SK-N-SH (cell line): ENCODE results near the gene CNTLN. TPM values are rescaled to one million over a fixed set of nuclear protein-coding genes. Genes with fewer than 3 reads are reported as not detected.
"Not testable (repeated sequence)": the region's sequence is repeated elsewhere in the genome, so short reads cannot be mapped to it uniquely, and the experiment has no call there.

Experiments
- CTCF ChIA-PET: fragments of 300-600, 350-600 bp; formaldehyde crosslinking; extraction: SDS; loops from one replicate; lab custom pipeline; 2021; lab: Yijun Ruan, JAX
- POLR2A ChIA-PET: fragments of 350-600 bp; sonication (Branson Sonifier 250); formaldehyde crosslinking; extraction: SDS; loops from one replicate; lab custom pipeline; 2020; ENCODE audit warnings: antibody characterized with exemption, inconsistent platforms; lab: Yijun Ruan, JAX
- DNase-seq: peaks from one replicate; pipeline ENCODE4 v3.0.0; 2012
- H2AFZ ChIP-seq: fragments of 200-600 bp; sonication (generic); 2 replicates; pipeline ENCODE4 v1.8.1; 2016; ENCODE audit warnings: antibody characterized with exemption, mild to moderate bottlenecking, low read depth
- H3F3A ChIP-seq: fragments of 200-600 bp; sonication (generic); replicated peaks from 2 replicates; pipeline ENCODE3; 2016; ENCODE audit warnings: antibody characterized with exemption, mild to moderate bottlenecking; ENCODE audit not compliant: insufficient read depth
- H3K27ac ChIP-seq, 2 experiments: fragments of 200-500 bp in 1 of 2; fragments of 200-600 bp in 1 of 2; sonication (Bioruptor generic) in 1 of 2; sonication (generic), shearing (Covaris generic) in 1 of 2; 2 replicates each; pipeline versions ENCODE4 v1.5.1 to v1.6.1; 2014 to 2016; ENCODE audit warnings: low read depth in 2 of 2, inconsistent platforms in 1 of 2, low read length in 1 of 2, mild to moderate bottlenecking in 1 of 2, mixed read lengths in 1 of 2
- H3K27me3 ChIP-seq: fragments of 200-600 bp; sonication (generic), shearing (Covaris generic); 2 replicates; pipeline ENCODE4 v1.6.1; 2016; ENCODE audit warnings: mixed run types; ENCODE audit not compliant: insufficient read depth
- H3K36me3 ChIP-seq, 2 experiments: fragments of 200-500 bp in 1 of 2; fragments of 200-600 bp in 1 of 2; sonication (Bioruptor generic) in 1 of 2; sonication (generic) in 1 of 2; replicated peaks in 1 of 2; 2 replicates each; pipeline versions ENCODE3 to v1.5.1; 2014 to 2016; ENCODE audit warnings: low read length in 1 of 2, mild to moderate bottlenecking in 1 of 2; ENCODE audit not compliant: insufficient read depth in 2 of 2, control insufficient read depth in 1 of 2
- H3K4me1 ChIP-seq, 2 experiments: fragments of 200-500 bp in 1 of 2; fragments of 200-600 bp in 1 of 2; sonication (Bioruptor generic) in 1 of 2; sonication (generic), shearing (Covaris generic) in 1 of 2; 2 replicates each; pipeline versions ENCODE4 v1.5.1 to v1.6.1; 2014 to 2016; ENCODE audit warnings: low read depth in 1 of 2, low read length in 1 of 2, mixed run types in 1 of 2; ENCODE audit not compliant: insufficient read depth in 2 of 2, control insufficient read depth in 1 of 2
- H3K4me2 ChIP-seq: fragments of 200-600 bp; sonication (generic), shearing (Covaris generic); 2 replicates; pipeline ENCODE4 v1.6.1; 2017; ENCODE audit warnings: mixed run types
- H3K4me3 ChIP-seq, 2 experiments: fragments of 200-500 bp in 1 of 2; fragments of 200-600 bp in 1 of 2; sonication (Bioruptor generic) in 1 of 2; sonication (generic), shearing (Covaris generic) in 1 of 2; 2 replicates each; pipeline versions ENCODE4 v1.5.1 to v1.8.1; 2014 to 2016; ENCODE audit warnings: low read depth in 2 of 2, inconsistent platforms in 1 of 2, low read length in 1 of 2, mild to moderate bottlenecking in 1 of 2, mixed read lengths in 1 of 2, moderate library complexity in 1 of 2
- H3K79me2 ChIP-seq: fragments of 200-600 bp; sonication (generic); 2 replicates; pipeline ENCODE4 v1.8.1; 2017; ENCODE audit warnings: mild to moderate bottlenecking; ENCODE audit not compliant: insufficient read depth
- H3K9ac ChIP-seq: fragments of 200-600 bp; sonication (generic); 2 replicates; pipeline ENCODE4 v1.6.1; 2017; ENCODE audit warnings: mixed run types
- H3K9me2 ChIP-seq: fragments of 200-600 bp; sonication (generic); 2 replicates; pipeline ENCODE4 v1.6.1; 2017; ENCODE audit warnings: mixed run types
- H3K9me3 ChIP-seq: fragments of 200-600 bp; sonication (generic); 2 replicates; pipeline ENCODE4 v1.6.1; 2017; ENCODE audit warnings: mixed run types, mild to moderate bottlenecking, moderate library complexity
- H4K20me1 ChIP-seq: fragments of 200-600 bp; sonication (generic); 2 replicates; pipeline ENCODE4 v1.6.1; 2017; ENCODE audit warnings: mild to moderate bottlenecking, mixed run types; ENCODE audit not compliant: insufficient read depth
- ELF1 ChIP-seq: IDR thresholded peaks from 2 replicates; pipeline ENCODE4 v1.4.0; 2012
- EP300 ChIP-seq, 2 experiments: IDR thresholded peaks; 2 replicates each; pipeline versions ENCODE4 v1.4.0 to v1.6.1; 2012; ENCODE audit warnings: borderline replicate concordance in 1 of 2, low read depth in 1 of 2, low read length in 1 of 2
- EZH2phosphoT487 ChIP-seq: fragments of 200-600 bp; sonication (generic); IDR thresholded peaks from 2 replicates; pipeline ENCODE4 v1.6.1; 2017; ENCODE audit warnings: low read depth, mixed run types, mild to moderate bottlenecking, antibody characterized with exemption, moderate library complexity, borderline replicate concordance
- FOXM1 ChIP-seq: IDR thresholded peaks from 2 replicates; pipeline ENCODE4 v1.4.0; 2012; ENCODE audit warnings: low read depth, mild to moderate bottlenecking
- GABPA ChIP-seq: IDR thresholded peaks from 2 replicates; pipeline ENCODE4 v1.4.0; 2012; ENCODE audit warnings: low read depth, mild to moderate bottlenecking
- GATA2 ChIP-seq: sonication (generic); formaldehyde crosslinking; IDR thresholded peaks from 2 replicates; pipeline ENCODE4 v1.5.0; 2020; ENCODE audit warnings: mild to moderate bottlenecking, missing genetic modification reagents
- JUND ChIP-seq: IDR thresholded peaks from 2 replicates; pipeline ENCODE4 v1.4.0; 2012
- MXI1 ChIP-seq: IDR thresholded peaks from 2 replicates; pipeline ENCODE4 v1.6.1; 2012; ENCODE audit warnings: mild to moderate bottlenecking, low read depth, low read length, improper control_type of control experiment
- POLR2AphosphoS5 ChIP-seq: IDR thresholded peaks from 2 replicates; pipeline ENCODE4 v1.6.1; 2012; ENCODE audit warnings: low read depth, low read length
- RAD21 ChIP-seq: IDR thresholded peaks from 2 replicates; pipeline ENCODE4 v1.6.1; 2012; ENCODE audit warnings: mild to moderate bottlenecking, low read length
- REST ChIP-seq: IDR thresholded peaks from 2 replicates; pipeline ENCODE4 v1.6.1; 2012; ENCODE audit warnings: mild to moderate bottlenecking, low read depth, low read length, moderate library complexity
- RFX5 ChIP-seq: IDR thresholded peaks from 2 replicates; pipeline ENCODE4 v1.6.1; 2012; ENCODE audit warnings: mild to moderate bottlenecking, improper control_type of control experiment, low read length
- RXRA ChIP-seq: IDR thresholded peaks from 2 replicates; pipeline ENCODE4 v1.4.0; 2012; ENCODE audit warnings: low read depth, mild to moderate bottlenecking, borderline replicate concordance
- SMC3 ChIP-seq: IDR thresholded peaks from 2 replicates; pipeline ENCODE4 v1.6.1; 2012; ENCODE audit warnings: low read depth, low read length, improper control_type of control experiment
- TEAD4 ChIP-seq: IDR thresholded peaks from 2 replicates; pipeline ENCODE4 v1.4.0; 2012; ENCODE audit warnings: mild to moderate bottlenecking, borderline replicate concordance; ENCODE audit not compliant: insufficient read depth
- ZBTB33 ChIP-seq: IDR thresholded peaks from 2 replicates; pipeline ENCODE4 v1.4.0; 2012; ENCODE audit warnings: low read depth, borderline replicate concordance
- WGBS: methylation state at CpG from one replicate; pipeline ENCODE4 v1.1.6; 2017; ENCODE audit warnings: low lambda C conversion rate; 5-methylcytosine and 5-hydroxymethylcytosine counted together
- polyA plus RNA-seq, 3 experiments: library from polyadenylated mRNA; depleted of rRNA; stranded (reverse); fragments of >200 nt; gene quantifications; 2 replicates each; pipeline ENCODE4 v1.2.3, GENCODE V29; 2012

CNTLN gene
- polyA plus RNA-seq, 1 of the 3 experiments (the other 2 are of a cell fraction) = 2.5 TPM

- TF ChIP-seq POLR2AphosphoS5 = no peak
Observed at GRCh38 chr9:17436854-17437253, 302.0 kb downstream of the CNTLN start (continued).

- Histone ChIP-seq H3K4me1 (no peaks in the 10 kb centered on the region), H3F3A (peaks cover 4% of the 10 kb centered on the region), H3K4me3 (no peak overlapping the region), H3K9ac (no peak overlapping the region), H3K27ac (no peak overlapping the region), H3K9me3 (peaks cover 32% of the 10 kb centered on the region; the same call in 1 of the 2 replicates), H3K27me3 (no peaks in the 10 kb centered on the region), H4K20me1 (no peaks in the 10 kb centered on the region), H3K36me3 (peaks cover 0 to 22% of the 10 kb centered on the region in 2 experiments), H2AFZ (no peak overlapping the region), H3K4me2 (no peak overlapping the region), H3K9me2 (no peaks in the 10 kb centered on the region; the same call in 1 of the 2 replicates), H3K79me2 (no peaks in the 10 kb centered on the region)
- CTCF ChIA-PET = no interaction called here
- POLR2A ChIA-PET = no interaction called here
- 93% methylated on average over 2 of the region's 2 CpGs for WGBS
- TF ChIP-seq RAD21 (no peak), REST (no peak), RFX5 (no peak), SMC3 (no peak), FOXM1 (no peak), EP300 (IDR thresholded peaks at IDR 0.05; ENCODE audit: borderline replicate concordance in 1 of 2, low read depth in 1 of 2, low read length in 1 of 2) (no peak), GATA2 (no peak), ELF1 (no peak), ZBTB33 (no peak), POLR2AphosphoS5 (no peak), TEAD4 (no peak), GABPA (no peak), JUND (no peak), RXRA (no peak), MXI1 (no peak), EZH2phosphoT487 (no peak)
- no peak for DNase-seq
Observed at GRCh38 chr9:17437813-17438212, 303.0 kb downstream of the CNTLN start.

GRCh38 chr9:17445126-17445525 is 310.3 kb downstream of the CNTLN start:
- H3K4me1 ChIP-seq, POLR2A ChIA-PET, CTCF ChIA-PET: not testable (repeated sequence)

More at GRCh38 chr9:17445126-17445525, 310.3 kb downstream of the CNTLN start:
- not testable (repeated sequence) for DNase-seq, H2AFZ ChIP-seq, H3K4me2 ChIP-seq, H3K27ac ChIP-seq, H3K9me2 ChIP-seq, H3K36me3 ChIP-seq, H4K20me1 ChIP-seq, H3K9ac ChIP-seq, H3K4me3 ChIP-seq, H3K27me3 ChIP-seq, H3F3A ChIP-seq, H3K79me2 ChIP-seq
- 0 out of 2 replicates have a peak, but pooled peaks cover 11% of the 10 kb centered on the region for H3K9me3 ChIP-seq
- 97% methylated on average over 3 of the region's 3 CpGs for WGBS
